Brain pericyte (primary cell): Measurements from ENCODE around the gene CALCB.

ENCODE experiments used
- DNase-seq: peaks from one replicate; pipeline ENCODE4 v3.0.0-alpha.2; 2012; ENCODE audit warnings: low read depth, low spot score

CALCB gene

DNA sequence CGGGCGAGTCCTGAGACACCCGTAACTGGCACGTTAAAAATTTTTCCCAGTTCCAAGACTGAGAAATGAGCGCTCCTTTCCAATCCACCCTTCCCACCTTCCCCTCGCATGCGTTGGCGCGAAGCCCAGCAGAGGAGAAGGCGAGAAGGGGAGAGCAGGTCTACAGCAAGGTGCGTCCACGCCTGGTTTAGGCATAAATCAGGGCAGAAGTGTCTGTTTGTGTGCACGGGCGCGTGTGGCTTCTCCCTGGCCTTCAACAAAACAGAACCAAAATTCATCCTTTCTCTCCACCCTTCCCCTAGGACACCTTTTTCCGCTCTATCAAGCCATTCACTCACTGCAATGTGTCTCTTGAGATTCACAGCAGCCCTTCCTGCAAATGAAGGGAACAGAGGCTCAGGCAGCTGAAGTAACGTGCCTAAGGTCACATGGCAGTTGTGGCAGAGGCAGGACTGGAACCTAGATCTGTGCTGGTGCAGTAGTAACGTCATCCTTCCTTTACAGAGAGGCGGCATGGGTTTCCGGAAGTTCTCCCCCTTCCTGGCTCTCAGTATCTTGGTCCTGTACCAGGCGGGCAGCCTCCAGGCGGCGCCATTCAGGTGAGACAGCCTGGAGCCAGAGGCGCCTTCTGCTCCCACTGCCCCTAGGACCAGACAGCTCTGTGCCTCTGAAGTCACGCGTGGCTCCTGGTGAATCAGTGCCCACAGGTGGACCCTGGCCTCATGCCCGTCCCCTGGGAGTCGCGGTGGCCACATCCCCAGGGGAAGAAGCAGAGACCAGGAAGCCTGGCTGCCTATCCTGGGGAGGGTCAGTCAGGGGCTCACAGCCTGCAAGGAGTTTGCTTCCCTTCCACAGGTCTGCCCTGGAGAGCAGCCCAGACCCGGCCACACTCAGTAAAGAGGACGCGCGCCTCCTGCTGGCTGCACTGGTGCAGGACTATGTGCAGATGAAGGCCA, 1.1 kb downstream of the CALCB start:
- DNase-seq: no peak

DNA sequence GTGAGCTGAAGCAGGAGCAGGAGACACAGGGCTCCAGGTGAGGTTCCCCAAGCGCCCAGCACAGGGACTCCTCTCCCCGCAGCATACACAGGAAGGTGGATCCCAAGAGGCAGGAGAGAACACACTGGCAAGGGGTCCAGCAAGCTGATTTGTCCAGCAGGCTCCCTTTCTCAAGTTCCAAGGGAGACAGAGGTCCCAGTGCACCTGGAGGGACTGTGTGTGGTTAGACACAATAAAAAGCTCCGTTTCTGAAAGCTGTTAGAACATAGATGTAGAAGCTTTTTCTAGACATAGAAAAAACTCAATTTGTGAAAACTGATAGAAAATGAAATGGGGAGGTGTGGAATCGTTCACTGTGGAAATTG, 1.8 kb downstream of the CALCB start:
- no peak for DNase-seq

DNA sequence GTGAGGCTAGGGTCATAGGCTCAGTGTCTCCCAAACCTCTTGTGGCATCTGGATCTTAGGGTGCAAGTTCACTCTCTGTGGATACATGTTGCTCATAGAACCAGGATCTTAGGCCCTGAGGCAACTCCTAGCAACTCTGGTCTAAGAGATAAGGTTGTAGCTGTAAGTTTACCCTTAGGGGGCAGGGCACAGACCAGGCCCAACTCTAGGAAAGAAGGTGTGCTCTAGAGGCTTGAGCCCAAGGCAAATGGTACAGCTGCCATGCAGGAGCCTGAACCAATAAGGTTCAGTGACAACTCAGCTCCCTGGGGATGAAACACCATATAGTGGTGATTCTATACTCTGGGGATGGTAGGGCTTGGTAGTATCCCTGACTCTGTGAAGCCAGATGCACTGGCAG, 17.8 kb downstream of the CALCB start:
- no peak for DNase-seq

DNA sequence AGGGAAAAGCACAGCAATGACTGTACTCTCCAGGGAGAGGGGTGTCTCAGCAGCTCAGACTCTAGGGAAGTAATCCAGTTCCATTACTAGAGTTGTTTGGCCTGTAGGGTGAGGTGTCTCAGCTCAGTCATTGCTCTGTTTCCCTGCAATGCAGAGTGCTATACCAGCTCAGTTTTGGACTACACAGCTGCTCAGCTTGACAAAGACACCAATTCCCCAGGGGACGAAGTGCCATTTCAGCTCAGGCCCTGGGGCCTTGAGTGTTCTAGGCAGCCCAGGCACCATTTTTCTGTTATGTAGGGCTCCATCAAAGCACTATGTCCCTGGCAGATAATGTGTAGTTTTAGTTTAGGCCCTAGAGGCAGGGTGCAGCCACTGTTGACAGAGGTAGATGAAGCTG, 18.2 kb downstream of the CALCB start:
- DNase-seq: no peak

DNA sequence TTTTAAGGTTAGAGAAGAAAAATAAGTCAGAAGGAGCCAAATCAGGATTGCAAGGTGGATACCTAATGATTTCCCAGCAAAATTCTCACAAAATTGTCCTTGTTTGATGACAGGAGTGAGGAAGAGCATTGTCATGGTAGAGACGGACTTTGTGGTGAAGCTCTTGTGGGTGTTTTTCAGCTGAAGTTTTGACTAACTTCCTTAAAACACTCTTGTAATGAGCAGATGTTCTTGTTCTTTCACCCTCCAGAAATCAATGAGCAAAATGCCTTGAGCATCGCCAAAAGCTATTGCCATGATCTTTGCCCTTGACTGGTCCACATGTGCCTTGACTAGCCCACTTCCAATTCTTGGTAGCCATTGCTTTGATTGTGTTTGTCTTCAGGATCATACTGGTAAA, 20.0 kb downstream of the CALCB start:
- no peak for DNase-seq

DNA sequence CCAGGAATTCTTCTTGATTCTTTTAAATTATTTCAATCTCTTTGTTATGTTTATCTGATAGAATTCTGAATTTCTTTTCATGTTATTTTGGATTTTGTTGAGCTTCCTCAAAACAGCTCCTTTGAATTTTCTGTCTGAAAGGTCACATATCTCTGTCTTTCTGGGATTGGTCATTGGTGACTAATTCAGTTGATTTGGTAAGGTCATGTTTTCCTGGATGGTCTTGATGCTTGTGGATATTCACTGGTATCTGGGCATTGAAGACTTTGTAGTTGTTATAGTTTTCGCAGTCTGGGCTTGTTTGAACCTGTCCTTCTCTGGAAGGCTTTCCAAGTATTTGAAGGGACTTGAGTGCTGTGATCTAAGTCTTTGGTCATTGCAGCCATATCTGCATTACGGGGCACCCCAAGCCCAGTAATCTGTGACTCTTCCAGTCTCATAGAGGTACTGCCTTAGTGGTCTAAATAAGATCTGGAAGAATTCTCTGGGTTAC, 22.4 kb downstream of the CALCB start:
- DNase-seq: no peak

DNA sequence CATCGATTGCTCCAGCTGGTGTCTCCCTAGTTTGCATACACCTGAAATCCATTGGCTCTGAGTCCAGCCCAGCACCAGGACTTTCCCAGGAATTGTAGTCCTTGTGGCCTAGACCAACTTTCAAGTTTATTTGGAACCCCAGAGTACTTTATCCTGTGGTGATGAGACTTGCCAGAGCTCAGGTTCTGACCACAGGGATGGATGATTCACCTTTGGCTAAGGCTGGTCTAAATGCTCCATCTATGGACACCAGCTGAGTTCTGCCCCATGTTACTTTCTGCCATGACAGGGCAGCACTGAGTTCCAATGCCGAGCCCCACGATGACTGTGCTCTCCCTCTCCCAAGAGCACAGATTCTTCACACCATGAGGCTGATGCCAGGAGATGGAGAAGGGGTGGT, 24.0 kb downstream of the CALCB start:
- DNase-seq: no peak

DNA sequence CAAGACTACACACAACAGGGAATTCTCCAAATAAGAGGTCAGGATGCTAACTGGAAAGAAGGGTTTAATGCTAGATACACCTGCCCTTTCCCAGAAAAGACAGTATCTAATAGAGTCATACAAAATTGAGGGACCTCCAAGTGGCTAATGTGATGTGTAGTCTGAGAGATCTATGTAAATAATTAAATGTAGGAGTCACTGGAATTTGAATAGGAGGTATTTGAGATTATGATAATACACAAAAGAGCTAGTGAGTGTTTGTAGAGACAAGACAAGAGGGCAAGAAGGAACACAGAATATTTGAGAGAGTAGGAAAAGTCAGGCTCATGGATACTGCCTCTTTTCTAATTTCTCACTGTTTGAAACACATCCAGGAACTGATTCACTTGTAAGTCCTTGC, 25.9 kb downstream of the CALCB start:
- DNase-seq: no peak

DNA sequence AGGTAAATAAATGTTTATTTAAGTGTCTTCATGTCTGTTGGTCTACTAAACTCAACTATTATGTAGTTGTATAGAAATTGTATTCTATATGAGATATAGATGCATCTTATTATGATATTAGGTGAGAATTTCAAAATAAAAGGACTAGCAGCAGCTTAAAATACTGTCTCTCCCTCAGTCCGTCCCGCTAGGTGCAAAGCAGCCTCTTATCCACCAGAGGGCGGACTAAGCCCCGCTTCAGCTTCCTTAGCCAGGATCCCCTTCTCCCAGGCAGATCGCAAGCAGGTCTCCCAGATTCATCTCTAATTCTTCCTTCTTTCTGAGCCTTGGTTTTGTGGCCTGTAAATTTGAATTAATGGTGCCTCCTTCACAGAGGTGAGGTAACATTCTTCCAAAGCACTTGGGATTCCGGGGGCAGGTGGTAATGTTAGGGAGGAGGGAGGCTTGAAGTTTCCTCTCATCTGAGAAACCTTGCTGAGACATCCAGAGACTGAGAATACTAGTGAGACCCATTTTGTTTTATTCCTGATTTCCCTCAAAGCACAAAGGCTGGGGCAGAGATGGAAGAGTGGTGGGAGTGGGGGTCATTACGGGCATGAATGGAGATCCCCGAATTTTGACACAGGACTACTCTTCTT, 27.8 kb downstream of the CALCB start:
- DNase-seq: peak; percentile 34

DNA sequence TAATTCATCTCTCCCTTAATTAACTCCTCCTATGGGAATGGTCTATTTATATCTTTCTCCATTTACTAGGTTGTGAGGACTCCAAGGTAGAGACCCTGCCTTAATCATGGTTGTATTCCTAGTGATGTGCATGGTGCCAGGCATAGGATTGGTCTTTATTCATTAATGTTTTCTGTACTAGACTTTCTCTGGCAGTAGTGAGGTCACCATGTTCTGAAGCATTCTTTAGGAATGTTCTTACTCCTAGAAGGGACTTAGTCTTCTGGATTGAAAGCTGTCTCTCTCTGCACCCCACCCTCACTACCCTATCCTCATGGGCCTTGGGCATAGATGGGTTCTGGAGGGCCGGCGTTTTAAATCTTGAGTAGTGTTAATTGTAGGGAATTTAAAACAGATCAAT, 30.8 kb downstream of the CALCB start:
- DNase-seq: no peak

DNA sequence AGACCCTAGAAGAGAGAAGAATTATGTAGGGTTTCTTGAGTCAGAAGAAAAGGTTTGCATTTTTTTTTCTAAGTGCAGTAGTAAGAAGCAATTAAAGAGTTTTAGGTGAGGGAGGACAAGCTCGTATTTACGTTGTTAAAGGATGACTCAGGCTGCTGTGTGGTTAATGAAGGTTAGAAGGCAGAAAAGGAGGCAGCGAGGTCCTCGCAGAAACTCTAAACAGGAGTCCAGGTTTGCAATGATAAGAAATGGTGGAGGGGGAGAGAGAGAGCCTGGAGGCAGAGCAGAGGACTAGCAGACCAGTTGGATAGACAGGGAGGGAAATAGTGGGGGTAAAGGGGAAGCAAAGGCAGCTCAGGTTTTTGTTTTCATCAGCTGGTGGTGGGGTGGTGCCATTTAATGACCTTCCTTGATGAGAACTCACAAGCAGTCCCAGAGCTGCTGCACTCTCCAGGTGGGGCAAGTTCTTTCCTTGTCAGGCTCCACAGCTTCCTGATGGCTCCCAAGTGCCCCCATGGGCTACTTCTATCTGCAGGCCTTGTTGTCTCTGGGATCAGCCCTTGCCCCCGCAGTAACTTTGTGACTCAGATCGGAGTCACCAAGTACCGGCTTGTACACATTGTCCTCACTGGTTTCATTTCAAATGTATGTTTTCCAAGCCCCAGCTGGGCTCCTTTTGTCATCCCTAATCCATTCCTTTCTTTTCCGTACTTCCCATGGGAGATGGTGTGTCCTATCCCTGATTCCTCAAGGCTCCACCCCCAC, 33.0 kb downstream of the CALCB start:
- no peak for DNase-seq

DNA sequence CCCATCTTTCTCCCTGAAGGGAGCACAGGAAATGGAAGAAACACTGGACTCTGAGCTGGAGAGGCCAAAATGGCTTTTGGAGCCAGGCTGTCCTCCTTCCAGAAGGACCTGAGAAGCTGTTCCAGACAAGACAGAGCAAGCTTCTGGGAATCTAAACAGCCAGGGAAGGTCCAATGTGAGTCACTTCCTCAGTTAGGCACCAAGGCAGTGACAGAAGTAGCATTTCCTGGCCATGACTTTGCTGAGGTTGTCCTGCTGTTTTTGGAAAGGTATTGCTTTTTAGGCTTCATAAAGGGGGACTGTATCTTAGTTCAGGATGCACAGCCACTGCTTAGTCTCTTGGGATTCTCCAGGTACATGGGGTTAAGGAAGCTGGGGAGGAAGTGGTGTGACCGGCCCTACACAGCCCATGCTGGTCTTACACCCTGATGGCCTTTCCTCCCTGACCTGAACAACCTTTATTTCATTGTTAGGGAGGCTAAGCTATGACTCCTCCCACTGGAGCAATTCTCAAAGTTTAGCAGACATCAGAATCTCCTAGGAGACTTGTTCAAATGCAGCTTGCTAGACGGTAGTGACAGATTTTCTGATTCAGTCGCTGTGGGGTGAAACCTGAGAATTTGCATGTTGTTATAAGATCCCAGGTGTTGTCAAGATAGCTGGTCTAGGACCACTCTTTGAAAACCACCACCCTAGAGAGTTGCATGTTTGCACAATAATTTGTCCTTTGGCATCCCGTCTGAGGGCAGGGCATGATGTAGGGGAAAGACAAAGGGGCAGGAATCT, 34.5 kb downstream of the CALCB start:
- DNase-seq: no peak

DNA sequence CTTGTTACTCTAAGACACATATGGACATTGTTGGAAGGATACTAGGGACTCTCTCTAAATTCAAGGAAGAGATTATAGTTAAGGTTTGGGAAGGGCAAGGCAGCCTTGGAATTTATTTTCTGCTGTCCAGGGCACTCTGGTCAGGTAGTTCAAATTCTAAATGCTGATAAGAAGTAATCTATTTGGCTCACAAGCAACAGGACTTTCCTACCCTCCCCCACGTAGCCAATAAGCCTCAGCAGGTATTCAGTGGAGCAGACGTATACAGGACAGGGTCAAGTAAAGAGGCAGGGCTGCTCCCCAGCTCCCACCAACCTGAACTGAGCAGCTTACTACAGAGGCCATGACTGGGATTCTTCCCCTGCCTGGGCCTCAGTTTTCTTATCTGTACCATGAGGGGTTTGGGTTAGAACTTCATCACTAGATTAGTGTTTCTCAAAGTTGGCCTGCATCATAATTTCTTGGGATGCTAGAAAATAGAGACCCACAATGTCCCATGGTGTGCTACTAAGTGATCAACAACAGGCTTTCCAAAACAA, 35.3 kb downstream of the CALCB start:
- DNase-seq: no peak

DNA sequence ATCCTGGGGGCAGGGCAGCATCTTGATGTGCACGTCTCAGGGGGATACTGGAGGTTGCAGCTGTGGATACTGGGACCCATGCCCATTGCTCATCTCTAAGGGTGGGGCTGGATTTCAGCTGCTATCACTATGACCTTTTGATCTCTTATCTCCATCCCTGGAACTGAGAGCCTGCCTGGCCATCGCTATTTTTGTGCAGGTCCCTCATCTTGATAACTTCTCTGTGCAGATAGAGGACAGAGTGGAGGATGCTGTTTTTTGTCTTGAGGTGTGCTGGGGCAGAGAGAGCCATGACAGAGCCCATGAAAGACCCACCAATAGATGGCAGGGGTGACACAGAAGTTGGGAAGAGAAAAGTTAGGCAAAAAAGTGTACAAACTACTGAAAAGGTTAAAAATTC, 36.2 kb downstream of the CALCB start:
- DNase-seq: no peak

DNA sequence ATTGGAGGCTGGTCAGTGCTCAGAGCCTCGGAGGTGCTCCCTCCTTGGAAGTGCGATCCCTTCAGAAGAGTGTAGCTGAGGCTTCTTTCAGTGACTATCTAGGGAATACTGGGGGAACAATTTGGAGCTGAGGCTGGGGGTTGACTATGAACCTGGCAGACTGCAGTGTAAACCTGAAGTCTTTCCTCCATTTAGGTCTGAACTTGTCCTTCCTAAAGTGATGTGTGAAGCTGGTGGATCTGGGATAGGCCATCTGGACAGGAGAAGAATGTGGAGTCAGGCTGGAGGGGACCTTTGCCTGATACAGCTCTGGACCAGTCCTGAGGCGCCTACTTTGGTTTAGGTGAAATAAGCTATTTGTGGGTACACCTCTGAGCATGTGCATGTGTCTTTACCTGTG, 37.8 kb downstream of the CALCB start:
- DNase-seq: no peak

DNA sequence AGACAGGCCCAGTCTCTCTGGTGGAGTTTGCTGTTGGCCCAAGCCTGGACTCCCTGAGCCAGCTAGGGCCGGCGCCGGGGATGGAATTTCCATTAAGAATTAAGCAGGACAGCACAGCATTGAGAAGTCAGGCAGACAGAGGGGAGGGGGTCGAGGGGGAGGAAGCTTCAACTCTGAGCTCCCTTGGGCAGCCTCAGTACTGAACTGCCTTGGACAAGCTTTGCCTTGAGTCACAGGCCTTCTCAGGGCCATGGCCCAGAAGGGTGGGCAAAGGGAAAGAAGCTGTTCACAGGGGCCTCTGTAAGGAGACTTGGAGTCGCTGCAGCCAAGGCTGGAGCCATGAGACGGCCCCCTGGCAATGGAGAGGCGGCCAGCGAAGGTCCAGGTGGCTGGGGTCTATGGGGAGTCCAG, 38.7 kb downstream of the CALCB start:
- no peak for DNase-seq

DNA sequence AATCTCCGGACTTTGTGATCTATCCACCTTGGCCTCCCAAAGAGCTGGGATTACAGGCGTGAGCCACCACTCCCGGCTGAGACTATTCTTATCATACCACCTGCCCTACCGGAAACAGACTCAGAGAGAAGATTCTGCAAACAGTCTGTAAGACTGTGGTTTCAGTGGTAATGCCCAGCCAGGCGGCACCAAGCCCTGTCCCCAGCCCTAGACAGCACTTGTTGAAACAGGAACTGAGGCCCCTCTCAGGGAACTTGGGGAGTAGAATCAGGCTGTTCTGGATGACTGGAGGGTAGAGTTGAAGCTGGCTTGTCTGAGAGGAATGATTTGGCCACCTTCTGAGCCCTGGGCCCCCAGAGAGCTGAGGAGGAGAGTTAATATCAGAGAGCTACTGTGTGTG, 40.0 kb downstream of the CALCB start:
- DNase-seq: no peak

DNA sequence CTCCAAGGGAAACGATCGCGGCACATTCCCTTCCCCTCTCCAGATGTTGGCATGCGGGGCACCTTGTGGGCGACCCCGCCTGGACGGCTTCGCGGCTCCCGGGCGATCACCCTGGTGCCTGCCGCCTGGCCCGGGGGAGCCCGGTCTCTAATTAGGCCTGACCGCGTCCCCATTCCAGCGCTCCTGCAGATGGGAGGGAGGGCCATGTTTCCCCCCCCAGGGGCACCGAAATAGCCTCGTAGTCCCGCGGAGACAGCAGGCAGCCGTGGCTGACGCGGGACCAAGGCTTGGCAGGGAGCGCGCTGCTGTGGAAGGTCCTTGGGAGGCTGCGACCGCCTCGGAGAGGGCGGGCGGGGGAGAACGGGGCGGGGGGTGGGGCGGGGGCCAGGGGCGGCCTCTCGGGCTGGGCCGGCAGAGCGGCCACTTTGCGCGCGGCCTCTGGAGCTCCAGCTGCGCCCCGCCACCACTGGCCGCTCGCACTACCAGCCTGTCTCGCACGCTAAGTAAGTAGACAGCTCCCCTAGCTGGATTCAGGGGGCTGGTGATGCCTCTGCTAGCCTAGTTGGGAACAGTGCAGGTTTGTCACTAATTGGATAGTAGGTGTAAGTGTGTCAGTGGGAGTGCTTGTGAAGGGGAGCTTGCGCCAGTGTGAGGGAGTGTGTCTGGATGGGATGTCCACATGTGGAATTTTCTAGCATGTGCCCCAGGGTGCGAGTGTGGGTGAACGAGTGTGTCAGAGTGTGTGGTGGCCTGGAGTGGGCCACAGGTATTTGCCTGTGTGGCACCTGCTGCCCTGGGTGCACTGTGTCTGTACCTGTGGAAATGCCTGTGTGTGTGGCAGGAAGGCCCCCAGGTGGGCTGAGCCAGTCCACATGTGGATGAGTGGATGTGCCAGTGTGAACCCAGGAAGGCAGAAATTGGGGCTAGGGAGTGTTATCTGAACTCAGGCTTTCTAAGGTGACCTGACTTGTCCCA, 41.4 kb downstream of the CALCB start, which contains the start of gene INSC:
TSS of gene INSC (plus strand) at position 423 of the 975 bp plus-strand sequence. CDS start 34,252 bp downstream, outside the sequence.
- DNase-seq: no peak

DNA sequence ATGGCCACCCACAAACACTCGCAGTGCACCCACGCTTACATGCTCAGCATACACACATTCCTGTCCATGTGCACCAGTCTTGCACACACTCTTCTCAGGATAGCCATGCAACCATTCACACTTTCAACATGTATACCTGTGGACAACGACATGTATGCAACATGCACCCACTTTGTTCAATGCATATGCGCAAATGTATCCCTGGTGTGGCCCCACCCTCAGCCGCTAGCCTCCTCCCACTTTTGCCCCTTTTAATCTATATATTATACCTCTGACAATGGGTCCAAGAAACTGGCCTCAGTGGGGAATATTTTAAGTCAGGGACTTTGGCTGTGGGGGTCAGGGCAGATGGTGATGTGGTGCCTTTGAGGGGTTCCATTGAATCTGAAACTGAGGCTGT, 42.3 kb downstream of the CALCB start:
- no peak for DNase-seq

DNA sequence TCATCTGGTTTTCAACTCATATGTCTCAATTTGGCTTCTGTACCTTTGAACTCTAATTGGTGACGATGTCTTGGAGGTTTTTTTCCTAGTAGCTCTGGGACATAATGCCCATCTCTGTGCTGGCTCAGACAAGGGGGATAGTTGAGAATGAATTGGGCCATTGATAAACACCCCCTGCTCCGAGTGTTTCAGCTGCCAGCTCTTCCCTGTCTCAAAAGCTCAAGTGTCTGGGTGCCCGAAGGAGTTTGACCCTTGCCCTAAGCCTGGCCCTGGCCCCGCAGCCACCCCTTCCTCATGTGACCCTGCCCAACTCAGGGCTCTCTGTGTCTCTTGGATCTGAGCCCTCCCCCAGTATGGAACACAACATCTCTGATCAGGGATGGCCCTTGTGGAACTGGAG, 44.4 kb downstream of the CALCB start:
- no peak for DNase-seq
